ENCODE data around the gene RASGRP4. TPM values are rescaled to one million over a fixed set of nuclear protein-coding genes. Genes with fewer than 3 reads are reported as not detected.

The RASGRP4 gene
- polyA plus RNA-seq, 3 donors = 30.2 to 141 (median 50.3) TPM

DNA sequence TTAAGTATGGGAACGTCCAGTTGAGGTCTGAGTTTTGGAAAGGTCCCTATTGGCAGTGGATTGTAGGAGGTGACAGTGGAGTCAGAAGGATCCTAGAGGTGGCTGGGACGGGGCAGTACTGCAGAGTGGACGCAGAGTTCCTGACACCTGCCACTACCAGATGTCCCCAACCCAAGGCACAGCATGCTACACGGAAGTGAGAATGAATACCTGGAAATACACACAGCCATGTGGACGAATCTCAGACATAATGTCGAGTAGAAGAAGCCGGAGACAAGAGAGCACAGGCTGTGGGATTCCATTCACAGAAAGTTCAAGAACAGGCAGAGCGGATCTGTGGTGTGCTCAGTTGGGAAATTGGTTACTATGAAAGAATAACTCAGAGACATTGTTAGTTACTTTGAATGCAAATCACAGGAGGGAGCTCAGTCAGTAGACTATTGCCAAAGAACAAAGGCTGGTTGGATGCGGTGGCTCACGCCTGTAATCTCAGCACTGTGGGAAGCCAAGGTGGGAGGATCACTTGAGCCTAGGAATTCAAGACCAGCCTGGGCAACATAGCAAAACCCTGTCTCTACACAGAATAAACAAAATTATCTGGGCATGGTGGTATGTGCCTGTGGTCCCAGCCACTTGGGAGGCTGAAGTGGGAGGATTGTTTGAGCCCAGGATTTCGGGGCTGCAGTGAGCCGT lies 44.9 kb upstream of the RASGRP4 start:
- intact Hi-C loops (cut with micrococcal nuclease) = no loop called here
- H3K27ac ChIP-seq (ENCODE audit: low read depth in 1 of 2, low read length in 2 of 2) = no peak overlapping the region
- TF ChIP-seq, protein P1, sequence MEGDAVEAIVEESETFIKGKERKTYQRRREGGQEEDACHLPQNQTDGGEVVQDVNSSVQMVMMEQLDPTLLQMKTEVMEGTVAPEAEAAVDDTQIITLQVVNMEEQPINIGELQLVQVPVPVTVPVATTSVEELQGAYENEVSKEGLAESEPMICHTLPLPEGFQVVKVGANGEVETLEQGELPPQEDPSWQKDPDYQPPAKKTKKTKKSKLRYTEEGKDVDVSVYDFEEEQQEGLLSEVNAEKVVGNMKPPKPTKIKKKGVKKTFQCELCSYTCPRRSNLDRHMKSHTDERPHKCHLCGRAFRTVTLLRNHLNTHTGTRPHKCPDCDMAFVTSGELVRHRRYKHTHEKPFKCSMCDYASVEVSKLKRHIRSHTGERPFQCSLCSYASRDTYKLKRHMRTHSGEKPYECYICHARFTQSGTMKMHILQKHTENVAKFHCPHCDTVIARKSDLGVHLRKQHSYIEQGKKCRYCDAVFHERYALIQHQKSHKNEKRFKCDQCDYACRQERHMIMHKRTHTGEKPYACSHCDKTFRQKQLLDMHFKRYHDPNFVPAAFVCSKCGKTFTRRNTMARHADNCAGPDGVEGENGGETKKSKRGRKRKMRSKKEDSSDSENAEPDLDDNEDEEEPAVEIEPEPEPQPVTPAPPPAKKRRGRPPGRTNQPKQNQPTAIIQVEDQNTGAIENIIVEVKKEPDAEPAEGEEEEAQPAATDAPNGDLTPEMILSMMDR (IDR thresholded peaks at IDR 0.05) = no peak
- no peak overlapping the region for H3K4me2 ChIP-seq (replicated peaks; ENCODE audit: extremely low read depth, low read length, poor library complexity, severe bottlenecking)
- H3K9me3 ChIP-seq (replicated peaks in 1 of 2; ENCODE audit: control insufficient read depth in 1 of 2, insufficient read depth in 1 of 2, low read length in 2 of 2) = peaks cover 0 to 3% of the 10 kb centered on the region in 2 donors
- H3K27me3 ChIP-seq (ENCODE audit: control insufficient read depth in 2 of 2, insufficient read depth in 2 of 2, low read length in 2 of 2) = no peaks in the 10 kb centered on the region
- H2AFZ ChIP-seq (ENCODE audit: insufficient read depth, low read depth, low read length, poor library complexity, severe bottlenecking) = no peak overlapping the region
- no peaks in the 10 kb centered on the region for H3K36me3 Mint-ChIP-seq
- no peak overlapping the region for H3K4me3 ChIP-seq (replicated peaks in 1 of 3; ENCODE audit: low read depth in 2 of 3, low read length in 3 of 3)
- no peaks in the 10 kb centered on the region for H3K4me1 ChIP-seq (ENCODE audit: control insufficient read depth in 1 of 2, insufficient read depth in 2 of 2, low read length in 2 of 2)
- no peaks in the 10 kb centered on the region for H3K4me1 Mint-ChIP-seq
- peaks cover 2 to 6% (median 4%) of the 10 kb centered on the region in 3 donors for H3K27me3 Mint-ChIP-seq (ENCODE audit: low read depth in 3 of 3)
- no peaks in the 10 kb centered on the region for H4K20me1 ChIP-seq (ENCODE audit: insufficient read depth, low read length)
- no peaks in the 10 kb centered on the region for H3K36me3 ChIP-seq (replicated peaks in 1 of 2; ENCODE audit: control insufficient read depth in 1 of 2, insufficient read depth in 2 of 2, low read length in 2 of 2)
- no peak overlapping the region for H3K9ac ChIP-seq (ENCODE audit: insufficient read depth, low read length, poor library complexity, severe bottlenecking)
- H3K4me3 Mint-ChIP-seq = peak overlapping the region in 1 of 2 donors; percentile 2
- WGBS (ENCODE audit: insufficient coverage) = 86% methylated on average over 11 of the region's 12 CpGs
- no peak for DNase-seq
- no peak overlapping the region for H3K27ac Mint-ChIP-seq
- H3K79me2 ChIP-seq (ENCODE audit: insufficient read depth, low read length) = no peaks in the 10 kb centered on the region
- H3K9me3 Mint-ChIP-seq = peaks cover 0 to 9% (median 3%) of the 10 kb centered on the region in 7 donors

DNA sequence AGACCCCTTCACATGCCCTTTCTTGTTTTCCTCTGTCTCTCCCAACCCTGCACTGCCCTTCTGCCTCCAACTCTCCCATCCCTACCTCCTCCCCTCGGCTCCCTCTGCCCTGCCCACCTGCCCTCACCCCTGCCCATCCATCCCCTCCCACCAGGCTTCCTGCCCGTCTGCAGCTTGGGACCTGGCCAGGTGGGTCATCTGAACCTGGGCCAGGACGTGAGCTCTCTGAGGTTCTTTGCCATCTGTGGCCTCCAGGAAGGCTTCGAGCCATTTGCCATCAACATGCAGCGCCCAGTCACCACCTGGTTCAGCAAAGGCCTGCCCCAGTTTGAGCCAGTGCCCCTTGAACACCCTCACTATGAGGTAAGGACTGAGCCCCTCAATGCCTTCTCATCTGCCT lies 43.1 kb upstream of the RASGRP4 start:
- intact Hi-C loops (cut with micrococcal nuclease) = no loop called here
- WGBS (ENCODE audit: insufficient coverage) = 89% methylated on average over 5 of the region's 5 CpGs

More for the DNA sequence above, 43.1 kb upstream of the RASGRP4 start:
- H3K9me3 ChIP-seq (replicated peaks in 1 of 2; ENCODE audit: control insufficient read depth in 1 of 2, insufficient read depth in 1 of 2, low read length in 2 of 2) = peaks cover 0 to 7% of the 10 kb centered on the region in 2 donors
- no peak overlapping the region for H3K4me2 ChIP-seq (replicated peaks; ENCODE audit: extremely low read depth, low read length, poor library complexity, severe bottlenecking)
- TF ChIP-seq, protein P1 (IDR thresholded peaks at IDR 0.05) = no peak
- H3K9ac ChIP-seq (ENCODE audit: insufficient read depth, low read length, poor library complexity, severe bottlenecking) = no peak overlapping the region
- H3K9me3 Mint-ChIP-seq = peaks cover 0 to 17% (median 3%) of the 10 kb centered on the region in 7 donors
- H2AFZ ChIP-seq (ENCODE audit: insufficient read depth, low read depth, low read length, poor library complexity, severe bottlenecking) = no peak overlapping the region
- DNase-seq = no peak
- H3K4me3 ChIP-seq (replicated peaks in 1 of 3; ENCODE audit: low read depth in 2 of 3, low read length in 3 of 3) = no peak overlapping the region
- H3K4me1 ChIP-seq (ENCODE audit: control insufficient read depth in 1 of 2, insufficient read depth in 2 of 2, low read length in 2 of 2) = no peaks in the 10 kb centered on the region
- no peaks in the 10 kb centered on the region for H4K20me1 ChIP-seq (ENCODE audit: insufficient read depth, low read length)
- H3K4me3 Mint-ChIP-seq = no peak overlapping the region
- H3K4me1 Mint-ChIP-seq = no peaks in the 10 kb centered on the region
- H3K27ac ChIP-seq (ENCODE audit: low read depth in 1 of 2, low read length in 2 of 2) = no peak overlapping the region
- peaks cover 5 to 6% (median 5%) of the 10 kb centered on the region in 3 donors for H3K27me3 Mint-ChIP-seq (ENCODE audit: low read depth in 3 of 3)
- H3K36me3 ChIP-seq (replicated peaks in 1 of 2; ENCODE audit: control insufficient read depth in 1 of 2, insufficient read depth in 2 of 2, low read length in 2 of 2) = no peaks in the 10 kb centered on the region
- no peaks in the 10 kb centered on the region for H3K27me3 ChIP-seq (ENCODE audit: control insufficient read depth in 2 of 2, insufficient read depth in 2 of 2, low read length in 2 of 2)
- H3K79me2 ChIP-seq (ENCODE audit: insufficient read depth, low read length) = no peaks in the 10 kb centered on the region
- no peaks in the 10 kb centered on the region for H3K36me3 Mint-ChIP-seq
- H3K27ac Mint-ChIP-seq = no peak overlapping the region

All from CD14-positive monocyte (primary cell).